Activated CD8-positive, alpha-beta T cell treated with anti-CD3 and anti-CD28 coated beads, Interleukin-2, amount 10 ng/mL, durations not matched to agents 7 days and 5 days (primary cell): ENCODE results near the gene WIPF3. TPM values are rescaled to one million over a fixed set of nuclear protein-coding genes. Genes with fewer than 3 reads are reported as not detected.

Source experiments
- ATAC-seq: fragments of 150-1000 bp; cut with Tn5 transposase; one replicate; pipeline ENCODE4 v1.10.0; 2021; ENCODE audit warnings: moderate library complexity
- CTCF ChIA-PET: fragments of 350-600 bp; sonication (Branson Sonifier 250); formaldehyde crosslinking; loops from one replicate; lab custom pipeline; 2021; ENCODE audit warnings: antibody characterized with exemption; lab: Charles Lee
- POLR2A ChIA-PET: fragments of 350-600 bp; sonication (Branson Sonifier 250); formaldehyde crosslinking; loops from one replicate; lab custom pipeline; 2021; ENCODE audit warnings: antibody characterized with exemption; lab: Charles Lee
- DNase-seq: peaks from one replicate; pipeline ENCODE4 v3.0.0-alpha.2; 2020
- H3K27ac Mint-ChIP-seq: one replicate; pipeline ENCODE4 v1.8.0; 2021; ENCODE audit warnings: mild to moderate bottlenecking, mixed read lengths
- H3K27me3 Mint-ChIP-seq: one replicate; pipeline ENCODE4 v1.8.0; 2021; ENCODE audit warnings: low read depth, mixed read lengths
- H3K36me3 Mint-ChIP-seq: one replicate; pipeline ENCODE4 v1.8.0; 2021; ENCODE audit warnings: low read depth, mixed read lengths
- H3K4me1 Mint-ChIP-seq: one replicate; pipeline ENCODE4 v1.8.0; 2021; ENCODE audit warnings: low read depth, mixed read lengths
- H3K4me3 Mint-ChIP-seq: one replicate; pipeline ENCODE4 v1.8.0; 2021; ENCODE audit warnings: mild to moderate bottlenecking, mixed read lengths
- H3K9me3 Mint-ChIP-seq: one replicate; pipeline ENCODE4 v1.8.0; 2022; ENCODE audit warnings: mixed read lengths; ENCODE audit not compliant: insufficient read depth
- total RNA-seq, 2 experiments: library from RNA; stranded (reverse); gene quantifications; one replicate each; pipeline ENCODE4 v1.2.3, GENCODE V29; 2021

The WIPF3 gene
- total RNA-seq, 2 experiments from 2014 or later: not detected

GRCh38 chr7:29839302-29839701 lies 33.0 kb downstream of the WIPF3 start:
- no peak overlapping the region for H3K4me3 Mint-ChIP-seq
- no peak for ATAC-seq
- H3K9me3 Mint-ChIP-seq: no peaks in the 10 kb centered on the region
- H3K4me1 Mint-ChIP-seq: no peaks in the 10 kb centered on the region
- DNase-seq: no peak
- POLR2A ChIA-PET: no interaction called here
- H3K27ac Mint-ChIP-seq: no peak overlapping the region
- H3K36me3 Mint-ChIP-seq: no peaks in the 10 kb centered on the region
- H3K27me3 Mint-ChIP-seq: peaks cover 8% of the 10 kb centered on the region
- CTCF ChIA-PET: interaction anchor here (0.8 kb wide), 1 partner anchor 23 kb away, joined by 3 read pairs; no protein-coding TSS in a partner anchor

- Mint-ChIP-seq H3K4me3 (no peak overlapping the region), H3K27me3 (peaks cover 8% of the 10 kb centered on the region), H3K36me3 (no peaks in the 10 kb centered on the region), H3K4me1 (no peaks in the 10 kb centered on the region), H3K9me3 (no peaks in the 10 kb centered on the region), H3K27ac (no peak overlapping the region)
- no peak for DNase-seq
- ATAC-seq: no peak
- ChIA-PET POLR2A (no interaction called here), CTCF (no interaction called here)
These were observed 33.6 kb downstream of the WIPF3 start for GRCh38 chr7:29839921-29840320.

- ChIA-PET POLR2A (interaction anchor here (0.7 kb wide), 1 partner anchor 516 kb away, joined by 3 read pairs; no protein-coding TSS in a partner anchor), CTCF (no interaction called here)
- no peak overlapping the region for H3K4me3 Mint-ChIP-seq
- no peaks in the 10 kb centered on the region for H3K4me1 Mint-ChIP-seq
- H3K9me3 Mint-ChIP-seq: no peaks in the 10 kb centered on the region
- ATAC-seq: no peak
- peaks cover 11% of the 10 kb centered on the region for H3K27me3 Mint-ChIP-seq
- no peaks in the 10 kb centered on the region for H3K36me3 Mint-ChIP-seq
- DNase-seq: no peak
- no peak overlapping the region for H3K27ac Mint-ChIP-seq
These were observed 34.4 kb downstream of the WIPF3 start for GRCh38 chr7:29840701-29841100.

- ATAC-seq (no peak), DNase-seq (no peak)
- peaks cover 13% of the 10 kb centered on the region for H3K27me3 Mint-ChIP-seq
- no peak overlapping the region for H3K4me3 Mint-ChIP-seq
- no peaks in the 10 kb centered on the region for H3K4me1 Mint-ChIP-seq
- no peak overlapping the region for H3K27ac Mint-ChIP-seq
- ChIA-PET POLR2A (no interaction called here), CTCF (no interaction called here)
- H3K36me3 Mint-ChIP-seq: no peaks in the 10 kb centered on the region
- no peaks in the 10 kb centered on the region for H3K9me3 Mint-ChIP-seq
These were observed 35.8 kb downstream of the WIPF3 start for GRCh38 chr7:29841926-29842701.

- CTCF ChIA-PET: interaction anchor here (0.9 kb wide), 1 partner anchor 219 kb away, joined by 4 read pairs; no protein-coding TSS in a partner anchor
- no peaks in the 10 kb centered on the region for H3K9me3 Mint-ChIP-seq
- H3K4me1 Mint-ChIP-seq: no peaks in the 10 kb centered on the region
- H3K27me3 Mint-ChIP-seq: peaks cover 13% of the 10 kb centered on the region
- POLR2A ChIA-PET: no interaction called here
- ATAC-seq (no peak), DNase-seq (no peak)
- H3K36me3 Mint-ChIP-seq: no peaks in the 10 kb centered on the region
- H3K27ac Mint-ChIP-seq: no peak overlapping the region
- no peak overlapping the region for H3K4me3 Mint-ChIP-seq
These were observed 36.8 kb downstream of the WIPF3 start for GRCh38 chr7:29843093-29843492.

GRCh38 chr7:29843726-29844125 lies 37.4 kb downstream of the WIPF3 start:
- DNase-seq (no peak), ATAC-seq (no peak)
- ChIA-PET POLR2A (no interaction called here), CTCF (interaction anchor here (0.9 kb wide), 1 partner anchor 218 kb away, joined by 4 read pairs; no protein-coding TSS in a partner anchor)
- Mint-ChIP-seq H3K27ac (no peak overlapping the region), H3K27me3 (peaks cover 15% of the 10 kb centered on the region), H3K9me3 (no peaks in the 10 kb centered on the region), H3K4me1 (no peaks in the 10 kb centered on the region), H3K36me3 (no peaks in the 10 kb centered on the region), H3K4me3 (no peak overlapping the region)

DNA sequence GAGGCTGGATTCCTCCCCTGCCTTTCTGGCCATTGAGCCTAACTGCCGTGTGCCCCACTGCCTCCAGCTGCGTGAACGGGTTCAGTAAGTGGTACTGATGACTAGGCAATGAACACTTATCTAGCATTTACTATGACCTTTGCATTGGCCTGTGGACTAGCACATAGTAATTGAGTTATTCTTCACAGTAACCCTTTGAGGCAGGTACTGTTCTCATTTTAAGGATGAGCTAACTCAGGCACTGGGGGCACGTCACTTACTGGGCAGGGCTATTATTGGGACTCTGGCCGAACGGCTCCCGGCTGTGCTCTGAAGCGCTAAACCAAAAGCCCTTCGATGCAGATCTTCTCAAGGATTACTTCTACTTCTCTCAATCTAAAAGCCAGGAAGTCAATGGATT lies 38.3 kb downstream of the WIPF3 start:
- no peaks in the 10 kb centered on the region for H3K9me3 Mint-ChIP-seq
- ChIA-PET POLR2A (no interaction called here), CTCF (no interaction called here)
- no peak for ATAC-seq
- H3K36me3 Mint-ChIP-seq: no peaks in the 10 kb centered on the region
- no peak for DNase-seq
- H3K27ac Mint-ChIP-seq: no peak overlapping the region
- H3K27me3 Mint-ChIP-seq: peaks cover 13% of the 10 kb centered on the region
- no peak overlapping the region for H3K4me3 Mint-ChIP-seq
- H3K4me1 Mint-ChIP-seq: no peaks in the 10 kb centered on the region

- Mint-ChIP-seq H3K27ac (no peak overlapping the region), H3K36me3 (no peaks in the 10 kb centered on the region), H3K9me3 (no peaks in the 10 kb centered on the region), H3K4me1 (no peaks in the 10 kb centered on the region), H3K27me3 (peaks cover 12% of the 10 kb centered on the region), H3K4me3 (no peak overlapping the region)
- ChIA-PET POLR2A (no interaction called here), CTCF (no interaction called here)
- DNase-seq (no peak), ATAC-seq (no peak)
These were observed 41.2 kb downstream of the WIPF3 start for GRCh38 chr7:29847496-29847895.

DNA sequence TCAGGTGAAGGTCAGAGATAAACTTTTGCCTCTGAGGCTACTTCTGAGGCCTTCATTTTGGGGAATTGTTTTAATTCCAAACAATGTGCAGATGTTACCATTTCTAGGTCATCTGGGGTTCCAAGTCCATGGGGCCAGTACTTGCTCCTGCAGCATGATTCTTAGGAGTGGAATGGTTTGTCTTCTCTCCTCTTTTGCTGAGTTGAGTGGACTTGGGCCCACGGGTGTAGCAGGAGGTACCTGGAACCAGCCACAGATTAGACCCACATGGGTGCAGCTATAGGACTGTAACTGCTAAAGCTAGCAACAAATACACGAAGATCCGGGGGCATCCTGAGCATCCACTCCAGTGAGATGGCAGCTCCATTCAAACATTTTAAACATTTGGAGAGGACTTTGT lies 41.6 kb downstream of the WIPF3 start:
- Mint-ChIP-seq H3K36me3 (no peaks in the 10 kb centered on the region), H3K4me3 (no peak overlapping the region), H3K27ac (no peak overlapping the region), H3K9me3 (no peaks in the 10 kb centered on the region), H3K4me1 (no peaks in the 10 kb centered on the region), H3K27me3 (peaks cover 10% of the 10 kb centered on the region)
- POLR2A ChIA-PET: no interaction called here
- CTCF ChIA-PET: no interaction called here
- no peak for ATAC-seq
- DNase-seq: no peak

DNA sequence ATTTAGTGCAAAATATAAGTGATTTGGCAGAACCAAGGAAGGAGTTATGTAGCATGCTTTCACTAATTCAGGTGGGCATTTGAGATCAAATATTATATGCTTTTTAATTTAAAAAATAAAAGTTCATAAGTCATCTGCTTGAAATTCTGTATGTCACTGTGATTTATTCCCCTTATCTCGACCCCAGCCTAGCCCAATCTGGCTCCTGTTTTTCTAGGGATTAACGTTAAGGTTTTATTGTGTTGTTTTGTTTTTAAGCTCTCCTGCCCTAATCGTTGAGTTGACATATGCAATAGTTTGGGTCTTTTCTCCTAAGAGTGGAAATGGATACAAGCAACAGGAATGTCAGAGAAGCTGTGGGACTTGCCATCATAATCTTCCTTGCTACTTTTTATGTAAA lies 42.6 kb downstream of the WIPF3 start:
- no peaks in the 10 kb centered on the region for H3K4me1 Mint-ChIP-seq
- no peaks in the 10 kb centered on the region for H3K36me3 Mint-ChIP-seq
- no peak for DNase-seq
- H3K27me3 Mint-ChIP-seq: peaks cover 10% of the 10 kb centered on the region
- CTCF ChIA-PET: no interaction called here
- POLR2A ChIA-PET: no interaction called here
- ATAC-seq: no peak
- no peak overlapping the region for H3K27ac Mint-ChIP-seq
- H3K9me3 Mint-ChIP-seq: no peaks in the 10 kb centered on the region
- H3K4me3 Mint-ChIP-seq: no peak overlapping the region

DNA sequence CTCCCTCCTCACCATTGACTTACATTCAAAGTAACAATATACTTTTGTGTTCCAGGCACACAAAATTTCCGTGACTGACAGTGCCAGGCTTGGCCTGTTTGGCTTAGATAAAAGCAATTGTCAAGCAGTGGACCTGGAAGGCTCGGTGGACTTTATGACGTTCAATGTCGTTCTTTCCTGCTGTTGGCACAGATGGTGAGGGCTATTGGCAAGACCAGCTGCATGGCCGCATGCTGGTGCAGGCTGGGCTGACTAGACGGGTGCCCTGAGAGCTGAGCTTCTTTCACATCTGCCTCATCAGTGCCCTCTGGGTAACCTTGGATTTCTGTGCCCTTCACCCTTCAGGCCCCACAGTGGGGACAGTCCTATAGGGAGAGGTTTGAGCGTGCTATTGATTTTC lies 45.2 kb downstream of the WIPF3 start:
- H3K4me1 Mint-ChIP-seq: no peaks in the 10 kb centered on the region
- H3K9me3 Mint-ChIP-seq: no peaks in the 10 kb centered on the region
- H3K27ac Mint-ChIP-seq: no peak overlapping the region
- H3K27me3 Mint-ChIP-seq: peaks cover 13% of the 10 kb centered on the region
- CTCF ChIA-PET: no interaction called here
- DNase-seq: no peak
- H3K4me3 Mint-ChIP-seq: no peak overlapping the region
- H3K36me3 Mint-ChIP-seq: no peaks in the 10 kb centered on the region
- no peak for ATAC-seq
- POLR2A ChIA-PET: no interaction called here

GRCh38 chr7:29852457-29852856 lies 46.1 kb downstream of the WIPF3 start:
- ChIA-PET CTCF (no interaction called here), POLR2A (no interaction called here)
- ATAC-seq: no peak
- H3K27ac Mint-ChIP-seq: no peak overlapping the region
- DNase-seq: no peak
- H3K36me3 Mint-ChIP-seq: no peaks in the 10 kb centered on the region
- no peaks in the 10 kb centered on the region for H3K9me3 Mint-ChIP-seq
- H3K4me3 Mint-ChIP-seq: no peak overlapping the region
- peaks cover 11% of the 10 kb centered on the region for H3K27me3 Mint-ChIP-seq
- H3K4me1 Mint-ChIP-seq: no peaks in the 10 kb centered on the region
